Germinal center (tissue), 1 donor: ENCODE measurements around the gene CRK.
A peak's percentile ranks its signal among the peaks of the same experiment; 100 is the strongest.
"Not testable (repeated sequence)": the region's sequence is repeated elsewhere in the genome, so short reads cannot be mapped to it uniquely, and the experiment has no call there.

Experiments
- DNase-seq: peaks from one replicate; pipeline ENCODE4 v3.0.0; 2012; ENCODE audit warnings: mixed read lengths, low spot score

The CRK gene

DNA sequence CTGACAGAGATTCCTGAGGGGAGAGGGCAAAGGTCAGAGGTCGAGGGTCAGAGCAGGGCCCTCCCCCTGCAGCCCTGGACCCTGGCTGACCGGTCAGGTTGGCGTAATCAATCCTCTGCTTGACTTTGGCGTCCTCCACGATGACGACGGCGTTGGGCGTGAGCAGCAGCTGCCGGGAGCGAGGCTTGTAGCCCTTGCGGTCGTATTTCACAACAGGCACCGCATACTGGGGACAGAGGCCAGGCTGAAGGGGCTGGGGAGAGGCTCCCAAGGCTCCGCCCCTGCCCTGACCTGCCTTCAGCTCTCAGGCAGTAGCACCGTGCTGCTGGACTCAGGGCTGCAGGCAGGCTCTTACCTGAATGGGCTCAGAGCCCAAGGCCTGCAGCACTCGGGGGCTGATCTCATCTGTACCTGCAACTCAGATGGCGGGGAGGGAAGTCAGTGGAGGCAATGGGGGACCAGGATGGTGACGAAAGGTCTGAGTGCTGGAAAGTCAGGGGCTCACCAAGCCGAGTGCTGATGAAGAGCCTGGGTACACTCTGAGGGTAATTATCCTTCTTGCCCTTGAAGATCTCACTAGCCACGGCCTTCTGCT is 12.0 kb upstream of the CRK start:
- no peak for DNase-seq

DNA sequence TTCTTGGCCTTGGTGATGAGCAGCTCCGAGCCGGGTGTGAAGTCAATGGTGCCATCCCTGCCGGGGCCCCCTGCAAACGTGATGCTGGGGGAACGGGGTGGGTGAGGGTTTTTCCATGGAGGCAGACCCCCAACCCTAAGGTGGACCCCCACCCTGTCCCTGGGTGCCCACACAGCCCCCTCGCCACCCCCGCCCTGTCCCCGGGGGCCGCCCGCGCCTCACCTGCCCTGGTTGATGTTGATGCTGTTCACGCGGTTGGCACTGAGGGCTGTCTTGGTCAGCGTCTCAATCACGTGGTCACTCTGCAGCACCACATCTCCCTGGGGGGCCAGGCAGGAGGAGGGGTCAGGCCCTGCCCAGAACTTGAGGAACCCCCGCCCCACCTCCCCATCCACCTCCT is 11.2 kb upstream of the CRK start:
- no peak for DNase-seq

DNA sequence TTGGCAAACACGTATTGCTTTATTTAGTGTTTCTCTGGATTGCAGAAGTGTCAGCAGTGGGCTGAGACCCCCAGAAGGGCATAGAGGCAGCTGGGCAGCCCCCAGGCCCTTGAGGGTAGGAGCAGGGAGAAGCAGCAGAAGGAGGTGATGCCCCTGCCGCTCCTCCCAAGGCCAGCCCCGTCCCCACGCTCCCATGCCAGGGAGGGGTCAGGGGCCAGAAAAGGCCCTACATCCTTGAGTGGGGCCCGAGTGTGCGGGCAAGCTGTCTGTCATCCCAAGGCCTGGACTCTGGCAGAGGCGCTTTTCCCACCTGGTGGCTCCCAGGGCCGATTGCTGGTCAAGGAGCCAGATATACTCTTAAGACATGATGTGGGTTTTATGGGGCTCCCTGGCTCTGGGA is 8.2 kb upstream of the CRK start:
- no peak for DNase-seq

DNA sequence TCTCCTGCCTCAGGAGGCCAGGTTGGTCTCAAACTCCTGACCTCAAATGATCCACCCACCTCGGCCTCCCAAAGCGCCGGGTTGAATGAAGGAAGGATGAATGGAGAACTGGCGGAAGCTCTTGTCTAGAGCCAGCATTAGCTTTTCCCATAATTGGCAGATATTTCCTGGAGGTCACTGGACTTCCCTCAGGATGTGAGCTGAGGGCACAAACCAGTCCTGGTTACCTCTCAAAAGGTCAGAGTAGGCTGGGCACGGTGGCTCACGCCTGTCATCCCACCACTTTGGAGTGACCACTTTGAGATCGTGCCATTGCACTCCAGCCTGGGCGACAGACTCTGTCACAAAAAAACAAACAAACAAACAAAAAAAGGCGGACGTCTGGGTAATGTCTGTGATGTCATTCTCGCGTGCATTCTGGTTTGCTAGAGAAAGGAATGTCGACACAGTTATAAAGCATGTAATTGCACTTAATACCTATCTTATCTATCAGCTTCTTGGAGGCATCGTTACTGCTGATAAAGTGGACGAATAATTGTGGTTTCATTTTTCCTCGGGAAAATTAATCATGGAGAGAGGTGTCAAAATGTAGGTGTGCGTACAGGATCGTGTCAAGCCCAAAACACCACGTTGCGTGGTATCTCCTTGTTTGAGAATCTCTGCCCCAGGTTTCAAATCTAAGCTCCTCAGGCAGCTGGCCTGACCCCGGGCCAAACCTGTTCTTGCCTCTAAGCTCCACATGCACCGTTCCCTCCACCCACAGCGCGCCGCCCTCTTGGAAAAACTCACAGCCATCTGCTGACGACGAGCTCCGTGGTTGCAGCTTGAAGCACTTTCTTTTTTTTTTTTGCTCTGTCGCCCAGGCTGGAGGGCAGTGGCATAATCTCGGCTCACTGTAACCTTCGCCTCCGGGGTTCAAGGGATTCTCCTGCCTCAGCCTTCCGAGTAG is 6.4 kb upstream of the CRK start:
- DNase-seq = no peak

DNA sequence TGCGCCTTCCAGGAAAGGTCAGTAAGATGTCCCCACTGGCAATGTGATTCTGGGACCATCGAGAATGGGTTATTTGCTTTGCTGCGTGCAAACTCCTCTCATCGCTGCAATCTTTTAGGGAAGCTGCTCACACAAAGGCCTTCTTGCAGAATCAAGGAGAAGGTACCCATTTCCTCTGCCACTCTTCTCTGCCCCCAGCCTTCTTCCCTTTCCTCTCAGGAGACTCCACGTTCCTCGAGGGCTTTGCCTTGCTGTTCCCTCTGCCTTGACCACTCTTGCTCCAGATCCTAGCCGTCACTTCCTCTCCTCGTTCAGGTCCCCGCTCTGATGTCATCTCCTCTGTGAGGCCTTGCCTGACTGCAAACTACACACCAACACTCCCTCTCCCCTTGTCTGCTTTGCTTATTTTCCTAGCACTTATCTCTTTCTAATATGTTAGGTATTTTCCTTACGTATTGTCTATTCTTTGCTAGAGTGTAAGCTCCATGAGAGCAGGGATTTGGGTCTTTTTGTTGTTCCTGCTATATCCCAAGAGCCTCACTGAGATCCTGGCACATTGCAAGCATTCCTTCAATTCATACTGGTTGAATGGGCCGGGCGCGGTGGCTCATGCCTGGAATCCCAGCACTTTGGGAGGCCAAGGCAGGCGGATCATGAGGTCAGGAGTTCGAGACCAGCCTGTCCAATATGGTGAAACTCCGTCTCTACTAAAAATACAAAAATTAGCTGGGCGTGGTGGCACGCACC is 5.3 kb upstream of the CRK start:
- DNase-seq = no peak

DNA sequence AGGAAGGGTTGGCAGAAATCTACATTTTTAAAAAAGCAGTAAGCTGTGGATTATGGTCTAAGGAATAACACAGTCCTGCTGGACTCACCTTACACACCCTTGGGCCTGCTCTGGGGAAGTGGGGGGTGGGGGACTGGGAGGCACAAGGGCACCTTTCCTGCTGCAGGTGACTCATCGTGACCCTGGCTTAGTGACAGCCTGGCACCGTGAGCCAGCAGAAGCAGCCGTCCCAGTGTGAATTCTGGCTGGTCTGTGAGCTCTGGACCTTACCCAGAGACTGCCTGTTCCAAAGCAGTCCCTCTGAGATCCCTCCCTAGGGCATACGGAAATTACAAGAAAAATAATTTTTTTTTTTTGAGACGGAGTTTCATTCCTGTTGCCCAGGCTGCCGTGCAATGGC is 4.2 kb upstream of the CRK start:
- DNase-seq = no peak

DNA sequence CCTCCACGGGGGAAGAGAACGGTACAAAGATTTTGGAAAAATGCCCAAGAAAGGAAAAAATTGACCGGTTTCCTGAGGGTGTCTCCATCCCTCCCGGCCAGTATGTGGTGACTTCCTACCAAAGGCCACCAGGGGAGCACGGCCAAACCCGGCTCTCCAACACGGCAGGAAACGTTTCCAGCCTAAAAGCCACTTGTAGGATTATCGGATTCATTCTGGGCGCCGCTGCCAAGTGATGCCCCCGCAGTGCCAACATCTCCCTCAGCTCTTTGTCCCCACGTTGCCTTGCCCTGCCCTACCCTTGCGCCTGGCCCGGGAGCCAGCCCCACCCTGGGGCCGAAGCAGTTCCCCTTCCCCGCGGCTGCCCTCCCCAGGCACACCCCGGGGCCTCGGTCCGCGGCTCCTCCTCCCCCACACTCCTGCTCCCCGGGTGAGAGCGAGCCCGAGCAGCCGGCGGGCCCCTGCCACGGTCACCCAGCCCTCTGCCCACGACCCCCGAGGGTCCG is 688 bp downstream of the CRK start:
- peak; percentile 67 for DNase-seq

DNA sequence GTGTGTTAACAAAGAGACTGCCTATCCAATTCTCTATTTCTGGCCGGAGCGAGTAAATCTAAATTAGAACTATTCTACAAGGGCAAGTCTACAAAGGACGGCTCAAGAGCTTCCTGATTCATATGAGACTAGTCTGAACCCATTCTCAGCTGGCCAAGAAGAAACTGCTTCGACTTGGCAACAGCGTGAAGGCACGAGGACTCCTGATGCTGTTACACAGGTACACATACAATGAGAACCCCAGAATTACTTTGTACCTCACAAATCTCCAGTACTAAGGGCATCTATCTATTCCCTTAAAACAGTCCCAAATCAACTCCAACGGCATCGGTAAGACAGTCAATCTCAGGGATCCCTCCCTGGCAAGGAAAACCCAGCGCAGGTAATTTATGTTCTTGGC is 1.5 kb downstream of the CRK start:
- no peak for DNase-seq

DNA sequence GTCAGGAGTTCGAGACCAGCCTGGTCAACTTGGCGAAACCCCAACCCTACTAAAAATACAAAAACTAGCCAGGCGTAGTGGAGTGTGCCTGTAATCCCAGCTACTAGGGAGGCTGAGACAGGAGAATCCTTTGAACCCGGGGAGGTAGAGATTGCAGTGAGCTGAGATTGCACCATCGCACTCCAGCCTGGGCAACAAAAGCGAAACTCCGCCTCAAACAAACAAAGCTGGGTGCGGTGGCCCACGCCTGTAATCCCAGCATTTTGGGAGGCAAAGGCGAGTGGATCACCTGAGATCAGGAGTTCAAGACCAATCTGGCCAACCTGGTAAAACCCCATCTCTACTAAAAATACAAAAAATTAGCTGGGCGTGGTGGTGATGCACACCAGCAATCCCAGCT is 2.3 kb downstream of the CRK start:
- DNase-seq = not testable (repeated sequence)

DNA sequence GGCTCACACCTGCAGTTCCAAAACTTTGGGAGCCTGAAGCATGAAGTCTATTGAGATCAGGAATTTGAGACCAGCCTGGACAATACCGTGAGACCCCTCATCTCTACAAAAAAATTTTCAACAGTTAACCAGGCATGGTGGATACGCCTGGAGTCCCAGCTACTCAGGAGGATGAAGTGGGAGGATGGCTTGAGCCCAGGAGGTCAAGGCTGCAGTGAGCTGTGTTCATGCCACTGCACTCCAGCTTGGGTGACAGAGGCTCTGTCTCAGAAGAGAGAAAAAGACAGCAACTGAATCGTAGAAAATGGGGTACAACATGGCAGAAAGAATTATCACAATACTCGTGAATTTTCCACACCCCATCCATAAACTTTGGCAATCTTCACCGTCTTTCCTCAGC is 3.2 kb downstream of the CRK start:
- no peak for DNase-seq

DNA sequence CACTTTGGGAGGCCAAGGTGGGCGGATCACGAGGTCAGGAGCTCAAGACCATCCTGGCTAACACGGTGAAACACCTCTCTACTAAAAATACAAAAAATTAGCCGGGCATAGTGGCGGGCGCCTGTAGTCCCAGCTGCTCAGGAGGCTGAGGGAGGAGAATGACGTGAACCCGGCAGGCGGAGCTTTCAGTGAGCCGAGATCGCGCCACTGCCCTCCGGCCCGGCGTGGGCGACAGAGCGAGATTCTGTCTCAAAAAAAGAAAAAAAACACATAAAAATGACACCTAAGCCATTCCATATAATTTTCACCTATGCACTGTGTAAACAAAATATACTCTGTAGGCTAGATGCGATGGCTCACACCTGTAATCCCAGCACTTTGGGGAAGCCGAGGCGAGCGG is 5.8 kb downstream of the CRK start:
- not testable (repeated sequence) for DNase-seq

DNA sequence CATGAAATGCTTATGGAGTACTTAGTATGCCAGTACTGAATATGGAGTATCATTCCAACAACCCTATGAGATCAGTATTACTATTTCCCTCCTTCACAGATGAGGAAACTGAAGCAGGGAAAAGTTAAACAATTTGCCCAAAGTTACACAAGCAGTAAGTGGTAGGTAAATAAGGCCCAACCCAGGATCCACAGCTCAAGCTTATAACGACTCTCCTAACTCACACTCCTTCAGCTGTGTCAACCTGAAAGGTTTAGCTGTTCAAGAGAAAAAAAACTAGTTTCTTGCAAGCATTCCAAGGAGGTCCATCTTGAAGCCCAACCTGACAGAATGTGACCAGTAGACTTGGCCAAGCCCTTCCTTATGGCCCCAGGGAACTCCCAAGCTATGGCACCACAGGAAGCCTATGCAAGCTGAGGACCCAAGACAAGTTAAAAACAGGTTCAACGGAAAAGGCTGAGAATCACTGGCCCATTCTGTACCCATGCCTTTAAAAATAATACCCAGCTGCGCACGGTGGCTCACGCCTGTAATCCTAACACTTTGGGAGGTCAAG is 6.5 kb downstream of the CRK start:
- no peak for DNase-seq

DNA sequence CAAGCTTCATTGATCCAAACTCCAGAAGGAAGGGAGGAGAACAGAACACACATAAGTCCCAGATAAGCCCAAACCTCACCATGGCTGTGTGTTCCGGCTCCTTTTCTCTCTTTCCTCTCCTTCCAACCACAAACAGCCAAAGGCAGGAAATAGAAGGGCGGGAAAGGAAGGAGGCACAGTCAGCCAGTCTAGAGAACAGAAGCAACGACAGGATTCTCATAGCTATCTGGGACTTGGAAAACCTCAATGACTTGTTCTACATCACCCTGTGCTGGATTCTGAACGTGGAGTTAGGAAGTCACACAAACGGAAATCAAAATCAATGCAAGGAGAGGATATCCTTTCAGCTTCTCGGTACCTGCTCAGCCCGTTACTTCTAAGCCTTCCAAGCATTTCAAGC is 9.0 kb downstream of the CRK start:
- no peak for DNase-seq

DNA sequence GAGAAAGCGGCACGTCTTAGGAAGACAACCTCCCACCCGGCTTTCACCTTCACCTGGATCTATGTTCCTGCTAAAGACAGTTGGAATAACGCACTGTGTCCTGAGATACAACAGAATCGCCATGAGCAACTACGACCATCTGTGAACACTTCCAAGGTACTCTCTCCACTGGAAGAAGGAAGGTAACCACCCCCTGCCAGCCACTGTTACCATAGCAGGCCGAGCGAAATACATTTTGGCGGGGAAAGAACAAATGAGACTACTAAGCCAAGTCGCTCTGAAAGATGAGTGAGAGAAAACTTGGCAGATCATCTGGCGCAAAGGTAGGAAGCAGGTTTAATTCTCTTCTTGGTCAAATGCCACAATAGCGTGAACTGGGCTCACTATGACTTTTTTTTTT is 9.8 kb downstream of the CRK start:
- DNase-seq = no peak

DNA sequence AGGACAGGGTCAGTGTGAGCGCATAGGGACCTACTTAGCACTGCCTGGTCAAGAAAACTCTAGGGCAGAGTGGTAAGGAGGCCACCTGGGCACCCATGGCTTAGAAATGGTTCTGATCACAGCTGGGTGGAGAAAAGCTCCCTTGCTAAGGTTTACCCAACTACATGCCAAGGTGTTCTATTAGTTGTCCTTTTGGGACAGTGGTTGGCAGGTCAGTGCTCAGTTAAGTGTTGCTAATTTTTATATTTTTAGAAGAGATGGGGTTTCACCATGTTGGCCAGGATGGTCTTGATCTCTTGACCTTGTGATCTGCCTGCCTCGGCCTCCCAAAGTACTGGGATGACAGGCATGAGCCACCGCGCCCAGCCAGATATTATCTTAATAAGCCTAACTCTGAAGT is 10.3 kb downstream of the CRK start:
- DNase-seq = not testable (repeated sequence)

DNA sequence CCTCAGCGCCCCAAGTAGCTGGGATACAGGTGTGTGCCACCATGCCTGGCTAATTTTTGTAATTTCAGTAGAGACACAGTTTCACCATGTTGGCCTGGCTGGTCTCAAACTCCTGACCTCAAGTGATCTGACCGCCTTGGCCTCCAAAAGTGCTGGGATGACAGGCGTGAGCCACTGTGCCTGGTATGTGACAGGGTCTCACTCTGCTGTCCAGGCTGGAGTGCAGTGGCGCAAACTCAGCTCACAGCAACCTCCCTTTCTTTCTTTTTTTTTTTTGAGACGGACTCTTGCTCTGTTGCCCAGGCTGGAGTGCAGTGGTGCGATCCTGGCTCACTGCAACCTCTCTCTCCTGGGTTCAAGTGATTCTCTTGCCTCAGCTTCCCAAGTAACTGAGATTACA is 13.3 kb downstream of the CRK start:
- DNase-seq = not testable (repeated sequence)

DNA sequence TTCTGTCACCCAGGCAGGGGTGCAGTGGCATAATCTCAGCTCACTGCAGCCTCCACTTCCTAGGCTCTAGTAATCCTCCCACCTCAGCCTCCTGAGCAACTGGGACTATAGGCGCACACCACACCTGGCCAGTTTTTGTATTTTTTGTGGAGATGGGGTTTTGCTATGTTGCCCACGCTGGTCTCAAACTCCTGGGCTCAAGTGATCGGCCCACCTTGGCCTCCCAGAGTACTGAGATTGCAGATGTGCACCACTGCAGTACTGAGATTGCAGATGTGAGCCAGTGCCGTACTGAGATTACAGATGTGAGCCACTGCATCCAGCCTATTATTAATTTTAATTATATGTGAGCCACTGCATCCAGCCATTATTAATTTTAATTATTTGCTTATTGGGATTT is 13.8 kb downstream of the CRK start:
- no peak for DNase-seq

DNA sequence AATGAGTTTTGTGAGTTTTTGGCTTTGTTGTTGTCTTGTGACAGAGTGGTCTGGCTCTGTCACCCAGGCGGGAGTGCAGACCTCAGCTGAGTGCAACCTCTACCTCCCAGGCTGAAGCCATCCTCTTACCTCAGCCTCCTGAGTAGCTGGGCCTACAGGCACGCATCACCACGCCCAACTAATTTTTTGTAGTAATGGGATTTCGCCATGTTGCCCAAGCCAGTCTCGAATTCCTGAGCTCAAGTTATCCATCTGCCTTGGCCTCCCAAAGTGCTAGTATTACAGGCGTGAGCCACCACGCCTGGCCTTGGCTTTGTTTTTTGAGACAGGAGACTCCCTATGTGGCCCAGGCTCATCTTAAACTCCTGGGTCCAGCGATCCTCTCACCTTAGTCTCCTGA is 15.1 kb downstream of the CRK start:
- no peak for DNase-seq

DNA sequence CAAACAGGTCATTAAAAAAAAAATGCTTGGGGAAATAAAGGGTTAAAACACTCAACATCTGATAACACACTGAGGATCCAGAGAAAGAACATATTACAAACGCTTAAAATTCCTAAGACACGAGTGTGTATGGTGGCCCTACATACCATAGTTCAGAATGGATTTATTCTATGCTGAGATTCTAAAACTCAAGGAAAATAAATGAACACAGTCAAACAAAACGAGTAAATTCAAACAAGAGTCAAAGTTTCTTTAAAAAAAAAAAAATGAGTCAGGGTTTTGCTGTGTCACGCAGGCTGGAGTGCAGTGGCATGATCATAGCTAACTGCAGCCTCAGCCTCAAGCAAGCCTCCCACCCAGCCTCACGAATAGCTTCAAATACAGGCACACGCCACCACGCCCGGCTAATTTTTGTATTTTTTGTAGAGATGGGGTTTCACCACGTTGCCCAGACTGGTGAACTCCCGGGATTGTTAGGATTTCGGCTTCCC is 17.4 kb downstream of the CRK start:
- DNase-seq = no peak

DNA sequence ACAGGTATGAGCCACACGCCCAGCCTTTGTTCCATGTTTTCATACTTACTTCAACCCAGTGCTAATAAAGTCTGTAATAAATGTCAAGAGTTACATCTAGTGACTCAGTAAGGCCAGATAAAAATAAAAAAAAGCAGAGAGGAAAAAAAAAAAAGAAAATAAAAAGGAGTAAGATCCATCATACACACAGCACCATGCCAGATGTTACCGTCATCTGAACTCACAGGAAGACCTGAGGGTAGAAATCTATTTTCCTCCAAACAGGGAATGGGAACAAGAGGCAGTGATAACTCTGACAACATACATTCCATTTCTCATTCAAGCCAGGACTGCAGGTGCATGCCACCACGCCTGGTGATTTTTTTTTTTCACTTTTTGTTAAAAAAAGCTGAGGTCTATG is 20.7 kb downstream of the CRK start:
- no peak for DNase-seq

DNA sequence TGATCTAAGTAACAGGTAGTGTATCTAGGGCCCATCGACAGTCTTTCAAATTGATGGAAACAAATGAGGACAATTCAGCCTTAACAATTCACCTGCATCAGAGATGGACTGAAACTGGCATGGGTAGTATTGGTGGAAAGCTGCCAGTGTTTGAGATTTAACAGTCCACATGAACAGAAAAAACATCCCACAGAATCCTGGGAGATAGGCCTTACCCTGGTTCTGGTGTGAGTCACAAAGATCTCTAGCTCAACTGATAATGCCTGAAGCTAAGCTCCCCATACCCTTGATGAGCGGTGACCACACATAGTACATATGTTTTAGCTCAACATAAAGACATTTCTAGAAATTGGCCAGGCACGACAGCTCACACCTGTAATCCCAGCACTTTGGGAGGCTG is 21.9 kb downstream of the CRK start:
- DNase-seq = no peak

DNA sequence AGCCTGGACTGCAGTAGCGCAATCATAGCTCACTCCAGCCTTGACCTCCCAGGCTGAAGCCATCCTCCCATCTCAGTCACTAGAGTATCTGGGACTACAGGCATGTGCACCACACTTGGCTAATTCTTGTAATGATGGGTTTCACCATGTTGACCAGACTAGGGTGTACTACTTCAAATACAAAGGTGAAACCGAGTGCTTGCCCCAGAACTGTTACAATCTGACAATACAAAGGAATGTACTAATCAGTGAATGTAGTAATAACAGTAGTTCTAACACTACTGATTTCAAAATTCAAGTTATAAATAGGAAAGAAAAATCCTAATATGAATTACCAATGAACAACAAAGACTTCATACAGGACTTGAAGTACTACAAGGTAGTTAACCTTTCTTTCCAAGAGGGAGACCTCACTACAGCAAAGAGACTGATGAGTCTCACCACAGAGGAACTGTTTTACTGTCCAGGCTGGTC is 24.4 kb downstream of the CRK start:
- DNase-seq = no peak
